Suprapubic skin (tissue), 4 donors: ENCODE data around the gene SH2D6.

Source experiments
- CTCF ChIP-seq, 2 donors: fragments of 200-600 bp in 1 of 2; fragments of 450-650 bp in 1 of 2; sonication (generic) in 1 of 2; IDR thresholded peaks; one replicate each; pipeline ENCODE4 v1.5.1; 2016 to 2019; ENCODE audit warnings: antibody characterized with exemption in 2 of 2, mild to moderate bottlenecking in 1 of 2, moderate library complexity in 1 of 2
- EP300 ChIP-seq: sonication (generic); formaldehyde crosslinking; IDR thresholded peaks from one replicate; pipeline ENCODE4 v1.6.1; 2017; ENCODE audit warnings: antibody characterized with exemption
- POLR2AphosphoS5 ChIP-seq, 3 donors: sonication (generic); formaldehyde crosslinking; IDR thresholded peaks; one replicate each; pipeline ENCODE4 v1.6.1; 2017; ENCODE audit warnings: antibody characterized with exemption in 3 of 3

- TF ChIP-seq CTCF (IDR thresholded peaks at IDR 0.05): peak in 1 of 2 donors; percentile 59
- TF ChIP-seq EP300: no peak
- no peak for TF ChIP-seq POLR2AphosphoS5 (IDR thresholded peaks at IDR 0.05)
These were observed 27.4 kb upstream of the SH2D6 start for GRCh38 chr2:85390941-85391669.
